Measurements from ENCODE around the gene BCORL1.

BCORL1 gene

GRCh38 chrX:129961180-129962083 lies 21.0 kb upstream of the BCORL1 start:
- peak; percentile 20 for DNase-seq (ENCODE audit: low read depth)

- DNase-seq (ENCODE audit: low read depth) = no peak
Observed at GRCh38 chrX:129963729-129964128, 18.7 kb upstream of the BCORL1 start.

GRCh38 chrX:129965166-129965565 lies 17.3 kb upstream of the BCORL1 start:
- DNase-seq (ENCODE audit: low read depth) = no peak

GRCh38 chrX:129968968-129969367 lies 13.5 kb upstream of the BCORL1 start:
- no peak for DNase-seq (ENCODE audit: low read depth)

GRCh38 chrX:129976441-129976840 lies 6.0 kb upstream of the BCORL1 start:
- DNase-seq (ENCODE audit: low read depth) = no peak

- DNase-seq (ENCODE audit: low read depth) = no peak
Observed at GRCh38 chrX:129979207-129979920, 3.1 kb upstream of the BCORL1 start.

- DNase-seq (ENCODE audit: low read depth) = no peak
Observed at GRCh38 chrX:129980001-129980401, 2.4 kb upstream of the BCORL1 start.

GRCh38 chrX:129980540-129981199 lies 1.8 kb upstream of the BCORL1 start:
- no peak for DNase-seq (ENCODE audit: low read depth)

GRCh38 chrX:129981200-129981553 lies 1.3 kb upstream of the BCORL1 start:
- no peak for DNase-seq (ENCODE audit: low read depth)

GRCh38 chrX:129981752-129982299 lies 609 bp upstream of the BCORL1 start:
- DNase-seq (ENCODE audit: low read depth) = no peak

- no peak for DNase-seq (ENCODE audit: low read depth)
Observed at GRCh38 chrX:129983575-129984110, 1.2 kb downstream of the BCORL1 start.

- DNase-seq (ENCODE audit: low read depth) = no peak
Observed at GRCh38 chrX:129984111-129984958, 1.9 kb downstream of the BCORL1 start.

- no peak for DNase-seq (ENCODE audit: low read depth)
Observed at GRCh38 chrX:129987871-129988270, 5.4 kb downstream of the BCORL1 start.

GRCh38 chrX:129992181-129992580 lies 9.7 kb downstream of the BCORL1 start:
- no peak for DNase-seq (ENCODE audit: low read depth)

GRCh38 chrX:129996120-129996519 lies 13.7 kb downstream of the BCORL1 start:
- no peak for DNase-seq (ENCODE audit: low read depth)

GRCh38 chrX:129997086-129997485 lies 14.7 kb downstream of the BCORL1 start:
- DNase-seq (ENCODE audit: low read depth) = no peak

GRCh38 chrX:129998021-129998420 lies 15.6 kb downstream of the BCORL1 start:
- no peak for DNase-seq (ENCODE audit: low read depth)

GRCh38 chrX:130001893-130002292 lies 19.5 kb downstream of the BCORL1 start:
- DNase-seq (ENCODE audit: low read depth) = no peak

- DNase-seq (ENCODE audit: low read depth) = no peak
Observed at GRCh38 chrX:130002541-130002940, 20.1 kb downstream of the BCORL1 start.

- no peak for DNase-seq (ENCODE audit: low read depth)
Observed at GRCh38 chrX:130005089-130005807, 22.8 kb downstream of the BCORL1 start.

All from stimulated activated CD8-positive, alpha-beta memory T cell treated with anti-CD3 and anti-CD28 coated beads, Interleukin-15, amount 100 ng/mL, for 1 hour (primary cell).